Thymus (tissue), 11 donors: Measurements from ENCODE around the gene CARD14. TPM values are rescaled to one million over a fixed set of nuclear protein-coding genes. Genes with fewer than 3 reads are reported as not detected.

Experiments used
- DNase-seq, 9 donors: peaks; one replicate each; pipeline ENCODE4 v3.0.0-alpha.2; 2013; ENCODE audit warnings: low spot score in 9 of 9, low read depth in 6 of 9, missing footprints in 1 of 9
- H3K27ac ChIP-seq, 2 donors: one replicate each; pipeline ENCODE4 v1.5.1; 2013; ENCODE audit warnings: control low read depth in 1 of 2, low read depth in 1 of 2, low read length in 1 of 2, mild to moderate bottlenecking in 1 of 2, moderate library complexity in 1 of 2
- H3K27me3 ChIP-seq, 2 donors: one replicate each; pipeline ENCODE4 v1.5.1; 2013; ENCODE audit warnings: low read length in 1 of 2; ENCODE audit not compliant: control insufficient read depth in 2 of 2, insufficient read depth in 1 of 2
- H3K36me3 ChIP-seq, 2 donors: one replicate each; pipeline ENCODE4 v1.5.1; 2013; ENCODE audit warnings: low read length in 1 of 2, mild to moderate bottlenecking in 1 of 2, moderate library complexity in 1 of 2; ENCODE audit not compliant: control insufficient read depth in 2 of 2, insufficient read depth in 2 of 2
- H3K4me1 ChIP-seq, 2 donors: one replicate each; pipeline ENCODE4 v1.5.1; 2013; ENCODE audit warnings: low read length in 2 of 2; ENCODE audit not compliant: control insufficient read depth in 2 of 2, insufficient read depth in 2 of 2
- H3K4me3 ChIP-seq, 2 donors: one replicate each; pipeline ENCODE4 v1.5.1; 2013; ENCODE audit warnings: low read length in 2 of 2, control low read depth in 1 of 2, mild to moderate bottlenecking in 1 of 2
- H3K9me3 ChIP-seq, 2 donors: one replicate each; pipeline ENCODE4 v1.5.1; 2013; ENCODE audit warnings: low read length in 1 of 2, mild to moderate bottlenecking in 1 of 2; ENCODE audit not compliant: control insufficient read depth in 2 of 2, insufficient read depth in 1 of 2
- WGBS: extraction: QIAGEN DNeasy Blood & Tissue Kit; methylation state at CpG from one replicate; pipeline ENCODE4 v1.1.7; 2013; 5-methylcytosine and 5-hydroxymethylcytosine counted together
- polyA plus RNA-seq: library from polyadenylated mRNA; stranded (reverse); fragments of 200-250 nt; gene quantifications from one replicate; pipeline ENCODE4 v1.2.3, GENCODE V29; 2013
- total RNA-seq: library from RNA; stranded (reverse); fragments of 120-200 nt; gene quantifications from one replicate; pipeline ENCODE4 v1.2.4, GENCODE V29; 2013
- donor health status: healthy.

CARD14 gene
- total and polyA plus RNA-seq, 2 donors, result 0.38 to 1.7 TPM

DNA sequence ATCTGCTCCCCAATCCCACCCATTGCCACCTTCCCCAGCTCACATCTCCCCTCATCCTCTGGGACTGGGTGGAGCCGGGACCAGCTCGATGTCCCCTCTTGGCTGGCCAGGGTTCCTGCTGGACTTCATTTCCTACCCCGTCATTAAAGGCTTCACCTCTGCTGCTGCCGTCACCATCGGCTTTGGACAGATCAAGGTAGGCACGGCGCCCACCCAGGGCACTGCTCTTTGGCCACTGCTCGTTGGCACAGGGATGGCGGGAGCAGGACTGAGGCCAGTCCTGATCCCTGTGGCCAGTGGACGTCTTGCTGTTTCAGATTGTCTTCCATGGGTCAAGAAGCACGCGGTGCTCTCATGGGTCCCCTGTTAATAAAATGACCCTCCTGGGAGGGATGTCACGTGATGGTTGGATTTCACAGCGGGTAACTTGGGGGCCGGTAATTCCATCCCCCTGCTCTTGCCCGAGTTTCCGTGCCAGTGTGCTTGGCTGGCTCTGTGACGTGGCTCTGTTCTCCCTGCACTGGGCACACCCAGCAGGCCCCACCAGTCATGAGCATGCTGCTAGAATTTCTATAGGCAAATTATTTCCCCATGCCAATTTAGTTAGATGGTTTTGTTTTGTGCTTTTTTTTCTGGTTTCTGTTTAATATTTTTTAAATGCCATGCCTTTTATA, 53.4 kb downstream of the CARD14 start:
- WGBS, result 97% methylated on average over 18 of the region's 18 CpGs
- no peak overlapping the region for H3K4me3 ChIP-seq

DNA sequence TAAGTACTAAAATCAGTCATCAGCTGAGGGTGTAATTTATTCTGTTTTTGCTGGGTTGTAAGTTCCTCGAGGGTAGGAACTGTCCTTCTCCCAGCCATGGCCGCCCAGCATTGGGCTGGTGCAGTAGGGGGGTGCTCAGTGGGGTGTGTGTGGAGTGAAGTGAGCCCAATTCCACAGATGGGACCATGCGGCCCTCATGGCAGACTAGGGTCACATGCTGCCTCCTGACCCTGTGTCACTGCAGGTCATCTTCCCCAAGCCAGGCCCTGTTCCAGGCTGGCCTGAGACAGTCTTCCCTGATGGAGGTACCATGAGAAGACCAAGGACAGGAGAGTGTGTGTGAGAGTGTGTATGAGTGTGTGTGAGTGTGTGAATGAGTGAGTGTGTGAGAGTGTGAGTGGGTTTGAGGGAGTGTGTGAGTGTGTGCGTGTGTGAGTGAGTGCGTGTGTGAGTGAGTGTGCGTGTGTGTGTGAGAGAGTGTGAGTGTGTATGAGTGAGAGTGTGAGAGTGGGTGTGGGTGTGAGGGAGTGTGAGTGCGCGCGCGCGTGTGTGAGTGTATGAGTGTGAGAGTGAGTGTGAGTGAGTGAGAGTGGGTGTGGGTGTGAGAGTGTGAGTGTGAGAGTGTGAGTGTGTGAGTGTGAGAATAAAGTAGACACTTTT, 54.1 kb downstream of the CARD14 start:
- Histone ChIP-seq H3K9me3 (no peaks in the 10 kb centered on the region), H3K27ac (no peak overlapping the region), H3K4me3 (no peak overlapping the region), H3K27me3 (peaks cover 14 to 20% of the 10 kb centered on the region in 2 donors), H3K36me3 (peaks cover 0 to 3% of the 10 kb centered on the region in 2 donors), H3K4me1 (peaks cover 0 to 12% of the 10 kb centered on the region in 2 donors)
- WGBS, result 98% methylated on average over 11 of the region's 11 CpGs
- DNase-seq, result no peak

More for the DNA sequence above, 53.4 kb downstream of the CARD14 start:
- peaks cover 0 to 12% of the 10 kb centered on the region in 2 donors for H3K4me1 ChIP-seq
- H3K36me3 ChIP-seq, result peaks cover 0 to 3% of the 10 kb centered on the region in 2 donors
- peaks cover 14 to 20% of the 10 kb centered on the region in 2 donors for H3K27me3 ChIP-seq
- no peak overlapping the region for H3K27ac ChIP-seq
- no peaks in the 10 kb centered on the region for H3K9me3 ChIP-seq
- DNase-seq, result no peak

DNA sequence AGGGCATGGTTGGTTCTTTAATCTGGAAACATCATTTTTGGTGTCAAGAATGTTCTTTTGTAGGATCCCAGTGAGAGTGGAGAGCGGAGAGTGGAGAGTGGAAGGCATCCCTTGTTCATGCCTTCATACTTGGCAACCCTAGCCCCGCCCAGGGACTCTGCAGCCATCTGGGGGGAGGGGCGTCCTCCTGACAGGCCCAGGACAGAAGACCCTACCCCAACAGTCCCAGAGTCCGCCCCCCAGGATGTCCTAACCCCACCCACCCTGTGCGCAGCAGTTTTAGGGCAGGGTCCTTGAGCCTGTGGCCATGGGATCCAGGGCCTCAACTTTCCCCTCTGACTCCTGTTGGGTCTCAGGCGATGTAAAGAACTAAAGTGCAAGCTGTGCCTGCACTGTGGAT, 54.9 kb downstream of the CARD14 start:
- peaks cover 0 to 5% of the 10 kb centered on the region in 2 donors for H3K4me1 ChIP-seq
- no peak overlapping the region for H3K27ac ChIP-seq
- no peaks in the 10 kb centered on the region for H3K9me3 ChIP-seq
- H3K36me3 ChIP-seq, result peaks cover 0 to 3% of the 10 kb centered on the region in 2 donors
- WGBS, result 95% methylated on average over 6 of the region's 6 CpGs
- DNase-seq, result no peak
- peaks cover 14 to 20% of the 10 kb centered on the region in 2 donors for H3K27me3 ChIP-seq
- no peak overlapping the region for H3K4me3 ChIP-seq

DNA sequence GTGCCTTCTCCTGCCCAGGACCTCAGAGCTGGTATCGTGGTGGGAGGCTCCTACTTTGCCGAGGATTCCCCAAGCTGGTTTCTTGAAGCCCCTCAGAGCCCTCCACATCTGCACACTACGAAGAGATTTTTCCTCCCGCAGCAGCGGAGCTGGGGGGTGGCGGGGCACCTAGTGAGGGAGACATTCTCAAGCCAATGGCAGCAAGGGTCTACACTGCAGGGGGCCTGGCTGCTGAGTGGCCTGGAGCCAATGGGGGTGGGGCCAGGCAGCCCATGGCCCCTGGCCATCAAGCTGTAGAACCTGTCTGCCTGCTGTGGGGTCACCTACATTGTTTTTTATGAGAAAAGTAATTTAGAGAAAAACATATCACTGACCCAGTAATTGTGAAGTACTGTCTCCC, 55.4 kb downstream of the CARD14 start:
- Histone ChIP-seq H3K36me3 (peaks cover 0 to 3% of the 10 kb centered on the region in 2 donors), H3K27me3 (peaks cover 11 to 16% of the 10 kb centered on the region in 2 donors), H3K4me1 (peaks cover 0 to 2% of the 10 kb centered on the region in 2 donors), H3K4me3 (no peak overlapping the region), H3K9me3 (no peaks in the 10 kb centered on the region), H3K27ac (no peak overlapping the region)
- DNase-seq, result no peak
- WGBS, result 94% methylated on average over 6 of the region's 6 CpGs

DNA sequence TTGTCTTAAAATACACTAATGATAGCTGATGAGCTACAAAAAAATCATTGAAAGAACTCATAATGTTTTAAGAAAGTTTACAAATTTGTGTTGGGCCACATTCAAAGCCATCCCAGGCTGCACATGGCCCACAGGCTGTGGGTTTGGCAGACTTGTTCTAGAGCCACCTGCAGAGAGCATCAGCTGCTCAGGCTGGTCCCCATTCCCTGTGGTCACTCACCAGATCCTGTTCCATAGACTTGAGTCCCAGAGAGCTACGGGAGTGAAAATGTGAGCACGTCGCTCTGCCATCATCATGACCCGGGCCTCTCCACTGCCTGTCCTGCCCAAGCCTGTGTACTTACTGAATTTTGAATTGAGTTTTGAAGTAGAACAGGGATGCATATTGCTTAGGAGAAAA, 57.3 kb downstream of the CARD14 start:
- H3K4me1 ChIP-seq, result no peaks in the 10 kb centered on the region
- no peak overlapping the region for H3K27ac ChIP-seq
- peaks cover 0 to 2% of the 10 kb centered on the region in 2 donors for H3K27me3 ChIP-seq
- peaks cover 0 to 1% of the 10 kb centered on the region in 2 donors for H3K9me3 ChIP-seq
- 97% methylated on average over 4 of the region's 4 CpGs for WGBS
- H3K4me3 ChIP-seq, result no peak overlapping the region
- peaks cover 0 to 3% of the 10 kb centered on the region in 2 donors for H3K36me3 ChIP-seq
- no peak for DNase-seq

DNA sequence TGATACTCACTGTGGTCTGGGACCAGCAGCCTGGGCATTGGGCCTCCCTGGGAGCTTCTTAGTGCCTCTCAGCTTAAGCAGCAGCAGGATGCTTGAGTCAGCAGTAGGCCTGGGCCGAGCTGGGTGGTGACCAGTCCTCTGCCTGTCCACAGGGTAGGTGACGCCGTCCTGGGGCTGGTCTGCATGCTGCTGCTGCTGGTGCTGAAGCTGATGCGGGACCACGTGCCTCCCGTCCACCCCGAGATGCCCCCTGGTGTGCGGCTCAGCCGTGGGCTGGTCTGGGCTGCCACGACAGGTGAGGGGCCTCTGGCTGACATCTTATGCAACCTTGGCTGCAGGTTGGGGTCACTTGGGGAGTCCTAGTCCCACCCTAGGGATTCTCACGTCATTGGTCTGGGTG, 57.8 kb downstream of the CARD14 start:
- WGBS, result 97% methylated on average over 11 of the region's 11 CpGs
- H3K27me3 ChIP-seq, result peaks cover 0 to 2% of the 10 kb centered on the region in 2 donors
- peaks cover 0 to 3% of the 10 kb centered on the region in 2 donors for H3K36me3 ChIP-seq
- peaks cover 0 to 4% of the 10 kb centered on the region in 2 donors for H3K9me3 ChIP-seq
- H3K4me3 ChIP-seq, result no peak overlapping the region
- DNase-seq, result no peak
- H3K27ac ChIP-seq, result no peak overlapping the region
- no peaks in the 10 kb centered on the region for H3K4me1 ChIP-seq

DNA sequence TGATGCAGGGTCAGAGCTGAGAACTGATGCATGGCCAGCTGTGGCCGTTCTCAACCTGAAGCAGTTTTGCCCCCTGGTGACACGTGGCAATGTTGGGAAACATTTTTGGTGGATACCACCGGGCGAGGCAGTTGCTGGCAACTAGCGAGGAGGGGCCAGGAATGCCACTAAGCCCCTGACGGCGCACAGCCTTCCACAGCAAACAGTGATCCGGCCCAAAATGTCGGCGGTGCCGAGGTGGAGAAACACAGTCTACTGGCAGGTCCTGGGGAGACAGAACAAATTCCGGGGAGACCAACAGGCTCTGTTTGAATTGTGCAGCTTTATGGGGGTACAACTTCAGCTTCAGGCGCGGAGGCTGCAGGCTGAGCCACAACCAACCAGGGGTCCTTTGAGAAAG, 58.6 kb downstream of the CARD14 start:
- WGBS, result 93% methylated on average over 14 of the region's 14 CpGs
- Histone ChIP-seq H3K4me3 (no peak overlapping the region), H3K36me3 (peaks cover 0 to 3% of the 10 kb centered on the region in 2 donors), H3K9me3 (peaks cover 1 to 11% of the 10 kb centered on the region in 2 donors), H3K27me3 (no peaks in the 10 kb centered on the region), H3K27ac (no peak overlapping the region), H3K4me1 (no peaks in the 10 kb centered on the region)
- DNase-seq, result no peak

DNA sequence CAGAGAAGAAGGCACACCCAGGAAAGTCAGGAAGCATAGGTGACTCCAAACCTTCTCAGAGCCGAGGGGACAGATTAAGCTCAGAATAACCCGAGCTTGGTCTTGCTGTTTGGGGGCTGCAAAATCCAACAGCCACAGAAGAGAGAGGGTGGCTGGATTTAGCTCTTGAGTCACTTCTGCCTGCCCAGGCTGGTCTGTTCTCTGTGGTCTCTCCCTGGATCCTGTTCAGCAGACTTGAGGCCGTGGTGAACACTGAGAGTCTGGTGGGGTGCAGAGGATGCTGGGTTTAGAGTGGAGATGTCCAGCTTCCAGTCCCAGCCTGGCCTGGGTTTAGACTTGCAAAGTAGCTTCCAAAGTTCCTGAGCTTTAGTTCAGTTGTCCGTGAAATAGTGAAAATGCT, 59.2 kb downstream of the CARD14 start:
- no peak overlapping the region for H3K27ac ChIP-seq
- H3K27me3 ChIP-seq, result no peaks in the 10 kb centered on the region
- peaks cover 1 to 14% of the 10 kb centered on the region in 2 donors for H3K9me3 ChIP-seq
- H3K4me3 ChIP-seq, result no peak overlapping the region
- H3K36me3 ChIP-seq, result peaks cover 0 to 3% of the 10 kb centered on the region in 2 donors
- WGBS, result 86% methylated on average over 4 of the region's 4 CpGs
- H3K4me1 ChIP-seq, result no peaks in the 10 kb centered on the region
- no peak for DNase-seq

DNA sequence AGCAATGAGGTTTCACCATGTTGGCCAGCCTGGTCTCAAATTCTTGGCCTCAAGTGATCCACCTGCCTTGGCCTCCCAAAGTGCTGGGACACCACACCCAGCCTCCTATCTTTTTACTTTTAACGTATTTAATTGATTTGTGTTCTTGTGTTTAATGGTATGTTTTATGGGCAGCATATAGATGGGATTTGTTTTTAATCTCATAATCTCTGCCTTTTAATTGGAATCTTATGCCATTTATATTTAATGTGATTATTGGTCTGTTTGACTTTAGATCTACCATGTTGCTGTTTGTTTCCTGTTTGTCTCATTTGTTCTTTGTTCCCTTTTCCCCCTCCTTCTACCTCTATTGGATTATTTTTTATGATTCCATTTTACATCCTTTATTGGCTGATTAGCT, 62.6 kb downstream of the CARD14 start:
- Histone ChIP-seq H3K4me3 (no peak overlapping the region), H3K36me3 (peaks cover 0 to 3% of the 10 kb centered on the region in 2 donors), H3K4me1 (no peaks in the 10 kb centered on the region), H3K27me3 (no peaks in the 10 kb centered on the region), H3K9me3 (peaks cover 1 to 17% of the 10 kb centered on the region in 2 donors), H3K27ac (no peak overlapping the region)
- 98% methylated on average over 1 of the region's 1 CpG for WGBS
- DNase-seq, result no peak
